ENCODE measurements around the gene ABHD6.
A peak's percentile ranks its signal among the peaks of the same experiment; 100 is the strongest.

ABHD6 gene

DNA sequence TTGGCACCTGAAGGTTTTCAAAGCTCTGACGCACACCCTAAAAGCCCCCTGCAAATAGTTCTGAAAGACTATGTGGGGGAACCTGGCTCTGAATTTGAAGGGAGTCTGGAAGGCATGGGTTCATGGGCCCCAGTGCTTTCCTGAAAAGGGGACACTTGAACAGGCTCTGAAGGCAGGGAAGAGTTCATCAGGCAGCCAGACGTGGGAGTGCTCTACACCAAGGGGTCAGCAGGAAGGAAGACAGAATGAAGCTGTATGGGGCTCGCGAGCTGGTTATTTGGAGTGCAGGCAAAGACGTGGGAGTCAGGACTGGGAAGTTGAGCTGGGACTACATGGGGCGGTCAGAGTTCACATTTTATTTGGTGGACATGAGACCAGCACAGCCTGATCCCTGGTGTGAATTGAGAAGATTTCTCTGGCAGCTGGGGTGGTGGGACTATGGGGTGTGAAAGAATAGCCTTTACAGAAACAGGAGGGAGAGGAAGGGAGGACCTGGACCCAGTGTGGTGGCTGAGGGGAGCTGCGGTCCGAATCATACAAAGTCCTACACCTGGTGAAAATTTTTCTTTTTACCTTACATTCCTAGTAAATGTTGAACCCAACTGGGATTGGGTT, 12.6 kb downstream of the ABHD6 start:
- no peak overlapping the region for H2AK5ac ChIP-seq (ENCODE audit: low read depth, low read length)
- H3K4me1 ChIP-seq (ENCODE audit: control insufficient read depth in 2 of 2, insufficient read depth in 1 of 2, low read depth in 1 of 2, low read length in 2 of 2), result peaks cover 18 to 20% of the 10 kb centered on the region in 2 donors
- peak; percentile 33 for DNase-seq (ENCODE audit: low spot score)

DNA sequence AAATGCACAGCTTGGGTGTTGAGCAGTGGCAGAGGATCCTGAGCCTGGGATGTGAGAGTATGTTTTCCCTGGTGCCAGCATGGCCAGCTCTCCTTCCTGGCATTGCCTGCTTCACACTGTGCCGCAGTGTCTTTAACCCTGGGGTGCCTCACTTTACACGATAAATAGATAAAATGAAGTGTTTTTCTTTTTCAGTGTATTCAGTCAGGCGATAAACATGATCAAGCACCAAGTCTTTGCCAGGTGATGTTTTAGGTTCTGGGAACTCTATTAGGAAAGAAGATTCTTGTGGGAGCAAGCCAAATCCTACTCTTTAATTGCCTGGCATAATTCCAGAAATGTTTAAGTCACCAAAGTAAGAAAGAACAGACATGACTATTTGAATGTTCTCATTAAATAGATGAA, 14.0 kb downstream of the ABHD6 start:
- peaks cover 0 to 43% (median 0%) of the 10 kb centered on the region in 3 experiments for H3K27me3 ChIP-seq (ENCODE audit: control insufficient read depth in 3 of 3, insufficient read depth in 3 of 3, low read depth in 1 of 3, low read length in 3 of 3)
- no peaks in the 10 kb centered on the region for H3K79me1 ChIP-seq (ENCODE audit: low read depth, low read length)
- no peak overlapping the region for H2BK5ac ChIP-seq (ENCODE audit: low read length)
- DNase-seq (ENCODE audit: low spot score), result no peak
- no peak overlapping the region for H2AFZ ChIP-seq (ENCODE audit: low read length)
- no peak overlapping the region for H2BK120ac ChIP-seq (ENCODE audit: low read depth, low read length)
- no peak overlapping the region for H3K23ac ChIP-seq (ENCODE audit: low read depth, low read length, poor library complexity)
- no peak overlapping the region for H2AK5ac ChIP-seq (ENCODE audit: low read depth, low read length)
- no peak overlapping the region for H3K4ac ChIP-seq (ENCODE audit: low read length)
- WGBS, 2 donors (ENCODE audit: extremely low coverage in 2 of 2, insufficient read length in 2 of 2, insufficient replicate concordance in 1 of 2), result no CpG with 5 or more reads among the region's 3 CpGs
- no peak overlapping the region for H2BK15ac ChIP-seq (ENCODE audit: low read length)
- H3K9ac ChIP-seq (ENCODE audit: low read depth, low read length, poor library complexity), result no peak overlapping the region
- no peak overlapping the region for H4K8ac ChIP-seq (ENCODE audit: low read depth, low read length)
- H4K91ac ChIP-seq (ENCODE audit: low read depth, low read length, poor library complexity), result no peak overlapping the region
- H2BK12ac ChIP-seq (ENCODE audit: low read length), result no peak overlapping the region
- no peaks in the 10 kb centered on the region for H3K36me3 ChIP-seq (replicated peaks in 1 of 2; ENCODE audit: control insufficient read depth in 2 of 2, insufficient read depth in 2 of 2, low read length in 2 of 2)
- no peaks in the 10 kb centered on the region for H3K9me3 ChIP-seq (replicated peaks in 1 of 2; ENCODE audit: control insufficient read depth in 2 of 2, insufficient read depth in 1 of 2, low read depth in 1 of 2, low read length in 2 of 2)
- H3K27ac ChIP-seq (replicated peaks; ENCODE audit: low read length), result no peak overlapping the region
- H3K4me2 ChIP-seq (ENCODE audit: insufficient read depth, low read length, poor library complexity, severe bottlenecking), result no peak overlapping the region
- peak overlapping the region; percentile 46 for H3K18ac ChIP-seq (ENCODE audit: low read length)
- no peak overlapping the region for H3K14ac ChIP-seq (ENCODE audit: low read length)
- peaks cover 13 to 15% of the 10 kb centered on the region in 2 donors for H3K4me1 ChIP-seq (ENCODE audit: control insufficient read depth in 2 of 2, insufficient read depth in 1 of 2, low read depth in 1 of 2, low read length in 2 of 2)
- no peak overlapping the region for H3K4me3 ChIP-seq (ENCODE audit: low read length in 2 of 2)

More for the DNA sequence above, 12.6 kb downstream of the ABHD6 start:
- Histone ChIP-seq H3K4ac (ENCODE audit: low read length) (no peak overlapping the region), H2AFZ (ENCODE audit: low read length) (no peak overlapping the region), H3K4me2 (ENCODE audit: insufficient read depth, low read length, poor library complexity, severe bottlenecking) (peak overlapping the region; percentile 40), H2BK5ac (ENCODE audit: low read length) (no peak overlapping the region), H3K36me3 (replicated peaks in 1 of 2; ENCODE audit: control insufficient read depth in 2 of 2, insufficient read depth in 2 of 2, low read length in 2 of 2) (no peaks in the 10 kb centered on the region), H3K18ac (ENCODE audit: low read length) (peak overlapping the region; percentile 45), H4K91ac (ENCODE audit: low read depth, low read length, poor library complexity) (peak overlapping the region; percentile 5), H3K9me3 (replicated peaks in 1 of 2; ENCODE audit: control insufficient read depth in 2 of 2, insufficient read depth in 1 of 2, low read depth in 1 of 2, low read length in 2 of 2) (no peaks in the 10 kb centered on the region), H4K8ac (ENCODE audit: low read depth, low read length) (no peak overlapping the region), H3K79me1 (ENCODE audit: low read depth, low read length) (no peaks in the 10 kb centered on the region), H2BK15ac (ENCODE audit: low read length) (no peak overlapping the region), H3K27me3 (ENCODE audit: control insufficient read depth in 3 of 3, insufficient read depth in 3 of 3, low read depth in 1 of 3, low read length in 3 of 3) (peaks cover 0 to 54% (median 0%) of the 10 kb centered on the region in 3 experiments), H3K9ac (ENCODE audit: low read depth, low read length, poor library complexity) (no peak overlapping the region), H3K4me3 (ENCODE audit: low read length in 2 of 2) (no peak overlapping the region), H2BK12ac (ENCODE audit: low read length) (peak overlapping the region; percentile 10), H3K27ac (replicated peaks; ENCODE audit: low read length) (peak overlapping the region; percentile 87), H2BK120ac (ENCODE audit: low read depth, low read length) (no peak overlapping the region), H3K14ac (ENCODE audit: low read length) (no peak overlapping the region), H3K23ac (ENCODE audit: low read depth, low read length, poor library complexity) (no peak overlapping the region)
- no CpG with 5 or more reads among the region's 8 CpGs for WGBS, 2 donors (ENCODE audit: extremely low coverage in 2 of 2, insufficient read length in 2 of 2, insufficient replicate concordance in 1 of 2)

DNA sequence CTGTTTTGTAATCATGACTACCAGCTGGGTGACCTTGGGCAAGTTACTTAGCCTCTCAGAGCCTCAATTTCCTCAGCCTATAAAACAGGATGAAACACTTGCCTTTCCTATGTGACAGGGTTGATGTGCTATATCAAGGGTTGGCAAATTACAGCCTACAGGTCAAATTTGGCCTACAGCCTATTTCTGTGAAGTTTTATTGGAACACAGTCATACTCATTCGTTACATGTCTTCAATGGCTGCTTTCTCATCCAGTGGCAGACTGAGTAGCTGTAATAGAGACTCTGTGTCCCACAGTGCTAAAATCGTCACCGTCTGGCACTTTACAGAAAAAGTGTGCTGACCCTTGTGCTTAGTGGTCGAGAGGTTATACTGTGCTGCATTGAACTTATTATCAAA, 16.6 kb downstream of the ABHD6 start:
- no peak overlapping the region for H4K8ac ChIP-seq (ENCODE audit: low read depth, low read length)
- no peaks in the 10 kb centered on the region for H3K79me1 ChIP-seq (ENCODE audit: low read depth, low read length)
- H3K9me3 ChIP-seq (replicated peaks in 1 of 2; ENCODE audit: control insufficient read depth in 2 of 2, insufficient read depth in 1 of 2, low read depth in 1 of 2, low read length in 2 of 2), result no peaks in the 10 kb centered on the region
- H2AK5ac ChIP-seq (ENCODE audit: low read depth, low read length), result no peak overlapping the region
- H2BK15ac ChIP-seq (ENCODE audit: low read length), result no peak overlapping the region
- H3K9ac ChIP-seq (ENCODE audit: low read depth, low read length, poor library complexity), result no peak overlapping the region
- peaks cover 12 to 23% of the 10 kb centered on the region in 2 donors for H3K4me1 ChIP-seq (ENCODE audit: control insufficient read depth in 2 of 2, insufficient read depth in 1 of 2, low read depth in 1 of 2, low read length in 2 of 2)
- no peak overlapping the region for H2AFZ ChIP-seq (ENCODE audit: low read length)
- no peak for DNase-seq (ENCODE audit: low spot score)
- peaks cover 0 to 30% (median 0%) of the 10 kb centered on the region in 3 experiments for H3K27me3 ChIP-seq (ENCODE audit: control insufficient read depth in 3 of 3, insufficient read depth in 3 of 3, low read depth in 1 of 3, low read length in 3 of 3)
- no peak overlapping the region for H3K4ac ChIP-seq (ENCODE audit: low read length)
- no peak overlapping the region for H3K4me2 ChIP-seq (ENCODE audit: insufficient read depth, low read length, poor library complexity, severe bottlenecking)
- H3K14ac ChIP-seq (ENCODE audit: low read length), result no peak overlapping the region
- H2BK5ac ChIP-seq (ENCODE audit: low read length), result no peak overlapping the region
- H2BK120ac ChIP-seq (ENCODE audit: low read depth, low read length), result no peak overlapping the region
- H3K18ac ChIP-seq (ENCODE audit: low read length), result no peak overlapping the region
- H3K36me3 ChIP-seq (replicated peaks in 1 of 2; ENCODE audit: control insufficient read depth in 2 of 2, insufficient read depth in 2 of 2, low read length in 2 of 2), result no peaks in the 10 kb centered on the region
- H3K23ac ChIP-seq (ENCODE audit: low read depth, low read length, poor library complexity), result no peak overlapping the region
- no peak overlapping the region for H4K91ac ChIP-seq (ENCODE audit: low read depth, low read length, poor library complexity)
- no peak overlapping the region for H2BK12ac ChIP-seq (ENCODE audit: low read length)
- no peak overlapping the region for H3K27ac ChIP-seq (replicated peaks; ENCODE audit: low read length)
- H3K4me3 ChIP-seq (ENCODE audit: low read length in 2 of 2), result no peak overlapping the region
- WGBS, 2 donors (ENCODE audit: extremely low coverage in 2 of 2, insufficient read length in 2 of 2, insufficient replicate concordance in 1 of 2), result no CpG with 5 or more reads among the region's 4 CpGs

DNA sequence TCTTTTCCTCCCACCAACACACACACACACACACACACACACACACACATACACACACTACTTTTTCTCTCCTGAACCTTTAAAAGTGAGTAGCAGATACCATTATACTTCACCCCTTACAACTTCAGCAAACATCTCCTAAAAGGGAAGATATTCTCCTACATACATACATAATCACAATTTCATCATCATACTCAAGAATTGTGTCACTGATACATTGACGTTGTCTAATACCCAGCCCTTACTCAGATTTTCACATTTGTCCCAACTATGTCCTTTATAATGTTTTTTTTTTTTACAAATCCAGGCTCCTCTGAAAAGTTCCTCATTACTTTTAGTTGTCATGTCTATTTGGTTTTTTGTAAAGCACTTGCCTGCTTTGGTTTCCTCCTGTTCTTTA, 18.5 kb downstream of the ABHD6 start:
- Histone ChIP-seq H3K4me1 (ENCODE audit: control insufficient read depth in 2 of 2, insufficient read depth in 1 of 2, low read depth in 1 of 2, low read length in 2 of 2) (peaks cover 0 to 24% of the 10 kb centered on the region in 2 donors), H2BK5ac (ENCODE audit: low read length) (no peak overlapping the region), H3K4me3 (ENCODE audit: low read length in 2 of 2) (no peak overlapping the region), H3K9me3 (replicated peaks in 1 of 2; ENCODE audit: control insufficient read depth in 2 of 2, insufficient read depth in 1 of 2, low read depth in 1 of 2, low read length in 2 of 2) (no peaks in the 10 kb centered on the region), H2BK120ac (ENCODE audit: low read depth, low read length) (no peak overlapping the region), H3K4me2 (ENCODE audit: insufficient read depth, low read length, poor library complexity, severe bottlenecking) (no peak overlapping the region), H3K27me3 (ENCODE audit: control insufficient read depth in 3 of 3, insufficient read depth in 3 of 3, low read depth in 1 of 3, low read length in 3 of 3) (peaks cover 0 to 30% (median 0%) of the 10 kb centered on the region in 3 experiments), H3K18ac (ENCODE audit: low read length) (no peak overlapping the region), H4K8ac (ENCODE audit: low read depth, low read length) (no peak overlapping the region), H2AFZ (ENCODE audit: low read length) (no peak overlapping the region), H2AK5ac (ENCODE audit: low read depth, low read length) (no peak overlapping the region), H3K4ac (ENCODE audit: low read length) (no peak overlapping the region), H3K36me3 (replicated peaks in 1 of 2; ENCODE audit: control insufficient read depth in 2 of 2, insufficient read depth in 2 of 2, low read length in 2 of 2) (no peaks in the 10 kb centered on the region), H4K91ac (ENCODE audit: low read depth, low read length, poor library complexity) (no peak overlapping the region), H3K27ac (replicated peaks; ENCODE audit: low read length) (no peak overlapping the region), H2BK12ac (ENCODE audit: low read length) (no peak overlapping the region), H3K23ac (ENCODE audit: low read depth, low read length, poor library complexity) (no peak overlapping the region), H3K79me1 (ENCODE audit: low read depth, low read length) (no peaks in the 10 kb centered on the region), H2BK15ac (ENCODE audit: low read length) (no peak overlapping the region), H3K9ac (ENCODE audit: low read depth, low read length, poor library complexity) (no peak overlapping the region), H3K14ac (ENCODE audit: low read length) (no peak overlapping the region)
- no peak for DNase-seq (ENCODE audit: low spot score)
- no CpG with 5 or more reads among the region's 1 CpG for WGBS, 2 donors (ENCODE audit: extremely low coverage in 2 of 2, insufficient read length in 2 of 2, insufficient replicate concordance in 1 of 2)
